ENCODE results near the gene DHRS12.

DHRS12 gene

DNA sequence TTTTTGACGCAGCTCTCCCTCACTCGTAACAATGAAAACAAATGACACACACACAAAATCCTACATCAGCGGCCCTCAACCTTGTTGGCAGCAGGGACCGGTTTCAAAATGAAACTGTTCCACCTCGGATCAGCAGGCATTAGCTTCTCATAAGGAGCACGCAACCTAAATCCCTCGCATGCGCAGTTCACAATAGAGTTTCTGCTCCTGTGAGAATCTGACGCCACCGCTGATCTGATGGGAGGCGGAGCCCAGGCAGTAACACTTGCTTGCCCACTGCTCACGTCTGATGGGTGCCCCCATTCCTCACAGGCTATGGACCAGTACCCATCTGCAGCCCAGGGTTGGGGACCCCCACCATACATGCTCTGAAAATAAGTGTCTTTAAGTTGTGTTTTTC is 43.4 kb downstream of the DHRS12 start:
- no peak for DNase-seq (ENCODE audit: low read depth in 3 of 3)

DNA sequence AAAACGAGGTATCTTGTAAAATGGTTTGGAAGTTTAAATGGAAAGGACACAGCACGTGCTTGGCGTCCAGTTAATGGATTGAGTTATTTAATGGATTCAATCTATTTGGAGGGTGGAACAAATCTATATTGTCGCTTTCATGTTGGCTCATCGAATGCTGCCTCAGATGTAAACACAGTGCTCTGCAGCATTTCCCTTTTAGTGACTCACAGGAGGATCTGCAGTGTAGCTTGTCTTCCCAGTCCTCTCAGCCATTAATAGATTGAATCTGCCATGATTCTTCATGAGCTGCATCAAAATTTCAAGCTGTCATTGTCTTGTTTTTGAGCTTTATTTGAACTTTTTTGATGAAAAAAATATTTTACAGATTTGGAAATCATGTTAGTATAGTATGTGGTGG is 44.7 kb downstream of the DHRS12 start:
- DNase-seq (ENCODE audit: low read depth in 3 of 3): no peak

- no peak for DNase-seq (ENCODE audit: low read depth in 3 of 3)
Observed at GRCh38 chr13:51758691-51759090, 45.3 kb downstream of the DHRS12 start.

GRCh38 chr13:51756651-51757050 is 47.3 kb downstream of the DHRS12 start:
- DNase-seq (ENCODE audit: low read depth in 3 of 3): no peak

- no peak for DNase-seq (ENCODE audit: low read depth in 3 of 3)
Observed at GRCh38 chr13:51747438-51748434, 56.2 kb downstream of the DHRS12 start.

DNA sequence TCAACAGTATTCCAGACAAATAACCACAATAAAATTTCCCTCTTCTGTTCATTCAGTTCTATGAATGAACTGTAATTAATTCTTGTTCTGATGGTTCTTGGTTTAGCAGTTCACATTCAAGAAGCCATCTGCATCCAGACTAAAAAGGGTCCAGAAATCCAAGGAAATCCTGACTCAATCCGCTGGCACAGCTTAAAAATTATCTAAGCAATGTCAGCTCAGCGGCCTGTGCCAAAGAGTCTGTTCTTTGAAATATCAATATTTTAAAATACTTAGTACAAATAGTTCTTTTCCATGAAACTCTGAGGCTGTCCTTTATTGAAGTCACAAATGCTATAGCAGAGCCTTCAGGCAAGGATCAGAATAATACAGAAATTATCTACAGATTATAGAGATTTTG is 57.2 kb downstream of the DHRS12 start:
- no peak for DNase-seq (ENCODE audit: low read depth in 3 of 3)

GRCh38 chr13:51745243-51745642 is 58.7 kb downstream of the DHRS12 start:
- no peak for DNase-seq (ENCODE audit: low read depth in 3 of 3)

DNA sequence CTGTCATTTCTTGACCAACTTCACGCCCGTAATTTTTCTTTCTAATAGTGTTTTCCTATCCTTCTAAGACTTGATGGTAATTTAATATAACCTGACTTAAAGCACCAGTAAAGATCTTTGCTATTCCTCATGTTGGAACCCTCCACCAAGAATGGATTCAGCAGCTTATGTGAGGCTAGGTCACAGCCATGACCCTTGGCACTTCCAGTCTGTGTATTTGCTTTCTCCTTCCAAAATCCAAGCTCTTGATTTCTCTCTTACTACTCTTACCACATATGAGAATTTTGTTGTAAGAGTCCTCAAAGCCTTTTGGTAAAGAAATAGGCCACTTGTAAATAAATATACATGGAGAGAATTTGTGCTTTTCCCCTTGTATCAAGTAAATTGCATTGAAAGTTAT is 61.4 kb downstream of the DHRS12 start:
- DNase-seq (ENCODE audit: low read depth in 3 of 3): no peak

DNA sequence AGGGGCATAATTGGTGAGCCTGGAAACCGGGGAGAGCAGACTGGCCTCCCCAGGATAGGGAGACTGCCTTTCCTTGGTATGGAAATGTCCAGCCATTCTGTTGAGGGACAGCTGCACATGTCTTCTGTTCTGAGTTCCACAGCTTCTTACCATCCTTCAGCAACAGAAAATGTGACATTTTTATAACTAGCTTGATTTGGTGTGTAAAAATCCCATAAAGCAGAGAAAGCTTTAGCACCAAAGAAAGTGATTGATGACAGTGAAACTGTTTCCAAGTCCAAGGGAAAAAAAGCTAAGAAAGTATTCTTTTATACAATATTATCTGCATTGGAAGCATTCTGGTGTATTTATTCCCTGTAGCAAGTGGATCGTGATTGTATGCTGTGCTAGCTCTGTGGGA is 61.9 kb downstream of the DHRS12 start:
- DNase-seq (ENCODE audit: low read depth in 3 of 3): no peak

- DNase-seq (ENCODE audit: low read depth in 3 of 3): no peak
Observed at GRCh38 chr13:51740698-51741097, 63.3 kb downstream of the DHRS12 start.

- DNase-seq (ENCODE audit: low read depth in 3 of 3): no peak
Observed at GRCh38 chr13:51739027-51739764, 64.8 kb downstream of the DHRS12 start.

DNA sequence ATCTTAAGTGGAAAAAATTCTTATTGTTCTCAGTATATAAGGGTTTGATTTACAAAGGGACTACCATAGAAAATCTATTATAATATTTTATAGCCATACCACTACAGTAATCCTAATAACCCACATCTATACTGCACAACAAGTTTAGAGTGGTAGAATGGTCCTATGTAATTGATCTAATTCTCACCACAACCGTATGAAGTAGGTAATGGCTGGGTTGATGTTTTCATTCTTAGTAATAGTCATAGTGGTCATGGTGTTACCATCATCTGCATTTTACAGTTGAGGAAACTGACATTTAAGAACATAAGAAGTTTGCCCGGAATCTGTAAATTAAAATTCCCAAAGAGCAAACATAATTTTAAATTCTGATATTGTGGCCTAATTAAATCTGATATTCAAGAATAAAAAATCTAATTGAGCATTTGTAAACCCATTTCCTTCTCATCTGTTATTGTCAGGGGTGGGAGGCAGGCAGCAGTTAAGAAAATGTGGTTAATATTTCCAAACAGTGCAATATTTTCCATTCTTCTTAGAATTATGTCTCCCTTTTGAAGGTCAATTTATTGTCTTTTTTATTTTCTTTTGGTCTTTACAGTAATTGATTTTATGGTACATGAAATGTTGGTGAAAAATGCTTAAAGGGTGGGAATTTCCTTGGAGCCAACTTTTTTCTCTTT is 65.6 kb downstream of the DHRS12 start:
- no peak for DNase-seq (ENCODE audit: low read depth in 3 of 3)

GRCh38 chr13:51737609-51738008 is 66.4 kb downstream of the DHRS12 start:
- no peak for DNase-seq (ENCODE audit: low read depth in 3 of 3)

- no peak for DNase-seq (ENCODE audit: low read depth in 3 of 3)
Observed at GRCh38 chr13:51734786-51735185, 69.2 kb downstream of the DHRS12 start.

DNA sequence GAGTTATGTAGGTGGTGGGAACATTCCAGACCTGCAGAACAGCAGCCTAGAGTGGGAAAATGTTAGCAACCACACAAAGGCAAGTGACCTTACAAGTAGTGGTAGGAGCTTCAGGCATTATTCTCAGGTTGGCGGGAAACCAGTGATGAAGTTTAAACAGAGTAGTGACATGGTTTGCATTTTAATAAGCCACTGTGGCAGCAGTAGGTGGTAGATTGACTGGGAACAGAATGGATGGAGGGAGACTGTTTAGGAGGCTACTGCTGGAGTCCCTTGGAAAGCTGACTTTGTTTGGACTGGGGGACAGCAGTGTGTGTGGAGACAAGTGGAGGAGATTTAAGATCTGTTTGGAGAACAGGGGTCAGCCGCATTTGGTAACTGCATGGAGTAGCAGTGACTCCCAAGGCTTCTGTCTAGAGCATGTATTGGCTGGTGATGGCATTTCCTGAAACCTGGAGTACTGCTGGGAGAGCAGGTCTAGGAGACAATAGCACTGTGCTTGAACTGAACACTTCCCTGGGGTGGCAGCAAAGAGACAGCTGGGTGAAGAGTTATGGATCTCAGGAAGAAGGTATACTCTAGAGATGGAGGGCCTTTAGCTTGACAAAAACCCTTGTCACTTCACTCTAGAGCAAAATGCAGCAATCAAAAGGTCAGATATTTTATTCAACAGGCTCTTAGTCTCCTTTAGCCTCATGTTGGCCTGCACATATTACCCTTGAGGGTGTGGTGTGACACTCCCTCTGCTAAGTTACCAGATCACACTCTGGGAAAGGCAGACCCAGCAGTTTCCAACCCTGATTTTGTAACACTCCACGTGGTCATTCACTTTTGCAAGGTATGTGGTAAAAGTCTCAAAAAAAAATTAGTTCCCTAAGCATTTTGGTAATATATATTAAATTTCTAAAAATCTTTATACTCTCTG is 70.3 kb downstream of the DHRS12 start:
- no peak for DNase-seq (ENCODE audit: low read depth in 3 of 3)

DNA sequence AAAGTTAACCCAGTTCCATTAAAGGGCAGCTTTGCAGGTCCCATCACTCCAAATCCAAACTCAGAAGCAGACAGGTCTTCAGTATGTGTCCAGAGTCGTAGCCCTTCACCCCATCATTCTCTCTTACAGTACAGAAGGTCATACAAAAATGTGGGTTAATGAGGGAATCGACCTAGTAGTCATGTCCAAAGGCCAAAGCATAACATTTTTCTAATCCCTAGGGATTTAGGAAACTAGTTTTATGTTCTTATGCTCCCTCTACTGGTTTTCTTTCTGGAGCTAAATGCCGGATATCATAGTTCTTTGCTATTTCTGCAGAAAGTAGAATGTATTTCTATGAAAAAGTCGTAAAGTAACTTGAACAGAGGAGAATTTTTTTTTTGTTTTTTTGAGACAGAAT is 72.2 kb downstream of the DHRS12 start:
- DNase-seq (ENCODE audit: low read depth in 3 of 3): no peak

DNA sequence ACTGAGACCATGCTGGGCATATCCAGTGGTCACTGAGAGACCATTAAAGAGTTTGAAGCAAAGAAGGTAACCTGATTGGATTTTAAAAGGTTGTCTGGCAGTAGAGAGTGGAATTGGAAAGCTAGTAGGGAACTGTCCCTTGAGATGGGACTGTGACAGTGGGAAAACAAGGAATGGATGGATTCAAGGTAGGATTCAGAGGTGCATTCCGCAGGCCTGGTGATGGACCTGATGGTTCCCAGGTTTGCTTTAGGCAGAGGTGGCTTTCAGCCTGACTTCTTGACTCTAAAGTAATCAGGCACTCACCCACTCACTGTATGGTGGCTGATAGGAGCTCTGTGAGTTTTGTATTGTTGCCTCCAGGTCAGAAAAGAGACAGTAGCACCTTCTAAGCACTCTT is 73.0 kb downstream of the DHRS12 start:
- no peak for DNase-seq (ENCODE audit: low read depth in 3 of 3)

GRCh38 chr13:51729866-51730553 is 74.0 kb downstream of the DHRS12 start:
- peak in 2 of 3 experiments; percentile 7 to 48 for DNase-seq (ENCODE audit: low read depth in 3 of 3)

DNA sequence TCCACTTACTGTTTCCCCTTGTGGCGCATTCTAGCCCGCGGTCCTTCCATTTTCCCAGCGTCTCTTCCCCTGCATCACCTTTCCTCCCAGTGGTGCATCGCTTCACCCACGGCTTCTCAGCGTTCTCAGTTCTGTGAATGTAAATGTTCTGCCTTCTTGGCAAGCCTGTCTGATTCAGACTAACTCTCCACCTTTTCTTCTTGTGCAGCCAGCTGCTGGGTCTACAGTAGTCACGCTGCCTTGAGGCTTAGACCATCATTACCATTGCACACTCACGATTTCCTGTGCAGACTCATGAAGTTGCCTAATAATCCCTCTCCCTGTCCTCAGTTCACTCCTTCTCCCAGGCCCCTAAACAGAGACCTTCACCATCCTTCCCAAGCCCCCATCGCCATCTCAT is 75.0 kb downstream of the DHRS12 start:
- no peak for DNase-seq (ENCODE audit: low read depth in 3 of 3)

DNA sequence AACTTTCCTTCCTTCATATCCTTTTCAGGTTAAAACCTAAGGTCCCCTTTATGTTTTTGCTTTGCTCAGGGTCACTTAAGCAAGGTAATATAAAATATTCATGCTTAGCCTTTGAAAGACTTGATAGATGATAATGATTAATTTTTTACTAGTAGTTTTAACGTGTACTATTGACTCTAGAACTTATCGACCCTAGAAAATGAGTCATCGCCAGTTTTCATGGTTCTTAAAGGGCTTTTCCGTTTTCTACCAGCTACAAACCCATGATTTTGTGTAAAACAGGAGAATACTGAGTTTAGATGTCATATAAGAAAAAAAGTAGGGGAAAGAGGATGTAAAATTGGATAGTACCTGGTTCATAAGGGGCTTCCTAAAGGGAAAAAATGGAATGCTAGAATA is 75.7 kb downstream of the DHRS12 start:
- no peak for DNase-seq (ENCODE audit: low read depth in 3 of 3)

Measured in stimulated activated CD4-positive, alpha-beta T cell treated with anti-CD3 and anti-CD28 coated beads, TNF-alpha, amount 100 ng/mL, for 24 hours (primary cell).